HG03139 (cell line): ENCODE data around the gene SIRPD.

Source experiments
- ATAC-seq: cut with Tn5 transposase; IDR thresholded peaks from one replicate; pipeline ENCODE4 v1.9.1; 2021; ENCODE audit not compliant: unreplicated experiment

The SIRPD gene

DNA sequence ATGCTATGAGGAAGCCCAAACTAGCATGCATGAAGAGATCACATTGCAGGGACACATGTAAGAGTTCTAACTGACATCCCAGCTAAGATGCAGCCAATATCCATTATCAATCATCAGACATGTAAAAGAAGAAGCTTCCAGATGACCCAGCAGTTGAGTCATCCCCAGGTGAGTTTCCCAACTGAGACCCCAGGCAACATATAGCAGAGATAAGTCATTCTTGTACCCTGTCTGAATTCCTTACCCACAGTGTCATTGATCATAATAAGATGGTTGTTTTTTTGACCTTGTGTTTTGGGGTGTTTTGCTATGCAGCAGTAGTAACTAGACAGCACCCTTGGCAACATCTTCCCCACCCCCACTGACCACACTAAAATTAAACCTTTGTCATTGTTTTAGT is 18.9 kb downstream of the SIRPD start:
- no peak for ATAC-seq

DNA sequence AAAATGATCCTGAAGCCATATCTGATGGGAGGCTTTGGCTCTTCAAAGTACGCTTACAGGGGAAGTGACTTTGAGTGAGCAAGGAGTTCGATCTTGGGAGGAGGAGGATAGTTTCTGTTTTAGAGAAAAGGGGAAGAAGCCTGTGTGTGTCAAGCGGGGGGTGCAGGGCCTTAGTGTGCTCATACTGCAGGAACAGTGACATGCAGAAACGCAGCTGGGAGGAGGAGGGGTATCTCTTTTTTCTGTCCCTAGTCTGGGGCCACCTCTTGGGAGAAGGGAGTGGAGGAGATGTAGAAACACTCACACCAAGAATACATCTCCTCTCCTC is 19.8 kb downstream of the SIRPD start:
- no peak for ATAC-seq

DNA sequence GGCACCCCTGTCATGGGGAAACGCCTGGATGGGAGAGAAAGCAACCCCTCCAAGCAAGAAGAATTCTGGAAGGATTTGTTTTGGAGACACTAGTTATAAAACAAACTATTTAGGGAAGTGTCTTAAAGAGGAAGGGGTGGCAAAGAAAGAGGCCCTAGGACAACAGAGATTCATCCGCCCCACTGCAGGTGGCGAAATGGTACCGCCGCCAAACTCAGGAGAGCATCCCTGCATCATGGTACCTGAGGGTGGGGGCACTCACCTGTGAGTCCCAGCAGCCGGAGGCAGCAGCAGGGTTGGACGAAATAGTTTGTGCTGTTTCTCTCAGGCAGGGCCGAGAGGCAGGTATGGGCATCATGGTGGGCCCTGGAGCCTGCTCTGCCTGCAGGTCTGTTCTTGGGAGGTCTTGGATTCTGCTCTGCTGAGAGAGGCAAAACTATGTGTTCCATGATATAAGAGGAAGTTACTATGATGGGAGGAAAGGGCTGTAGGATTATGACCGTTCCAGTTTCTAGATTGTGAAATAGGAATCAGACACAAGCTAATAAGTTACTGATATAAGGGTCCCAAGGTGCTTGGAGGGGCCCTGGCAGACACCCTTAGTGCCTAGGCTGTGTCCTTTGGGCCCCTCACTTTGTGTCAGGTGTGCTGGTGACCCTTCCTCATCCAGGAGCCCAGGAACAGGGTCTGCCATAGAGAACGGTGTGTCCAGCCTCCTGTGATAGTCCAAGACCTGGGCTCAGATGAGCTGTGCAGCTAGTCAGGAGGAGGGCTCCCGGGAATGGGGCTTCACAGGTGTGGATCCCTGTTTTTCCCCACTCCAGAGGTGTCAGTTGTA is 20.4 kb downstream of the SIRPD start:
- ATAC-seq, result no peak

DNA sequence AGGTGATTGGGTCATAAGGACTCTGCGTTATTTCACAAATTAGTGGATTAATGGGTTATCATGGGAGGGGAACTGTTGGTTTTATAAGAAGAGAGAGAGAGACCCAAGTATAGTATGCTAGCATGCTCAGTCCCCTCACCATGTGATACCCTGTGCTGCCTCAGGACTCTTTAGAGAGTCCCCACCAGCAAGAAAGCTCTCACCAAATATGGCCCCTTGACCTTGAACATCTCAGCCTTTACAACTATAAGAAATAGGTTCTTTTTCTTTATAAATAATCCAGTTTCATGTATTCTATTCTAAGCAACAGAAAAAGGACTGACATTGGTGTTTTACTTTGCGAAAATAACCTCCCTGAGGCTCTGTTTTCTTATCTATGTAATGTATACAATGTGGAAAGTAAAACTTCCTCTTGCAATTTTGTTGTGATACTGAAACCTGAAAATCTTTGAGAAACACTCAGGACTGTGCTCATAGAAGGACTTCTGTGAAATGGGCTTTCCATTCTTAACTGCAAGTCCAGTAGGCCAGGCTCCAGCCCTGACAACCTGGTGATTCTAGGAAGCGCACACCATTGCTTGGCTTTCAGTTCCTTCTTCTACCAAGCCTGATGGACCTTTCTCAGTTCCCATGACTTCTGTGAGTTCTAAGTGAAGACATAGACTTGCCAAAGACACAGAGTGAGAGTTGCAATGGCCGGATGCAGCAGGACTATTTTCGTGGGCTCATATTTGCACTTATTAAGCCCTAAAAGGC is 21.9 kb downstream of the SIRPD start:
- peak; percentile 86 for ATAC-seq

DNA sequence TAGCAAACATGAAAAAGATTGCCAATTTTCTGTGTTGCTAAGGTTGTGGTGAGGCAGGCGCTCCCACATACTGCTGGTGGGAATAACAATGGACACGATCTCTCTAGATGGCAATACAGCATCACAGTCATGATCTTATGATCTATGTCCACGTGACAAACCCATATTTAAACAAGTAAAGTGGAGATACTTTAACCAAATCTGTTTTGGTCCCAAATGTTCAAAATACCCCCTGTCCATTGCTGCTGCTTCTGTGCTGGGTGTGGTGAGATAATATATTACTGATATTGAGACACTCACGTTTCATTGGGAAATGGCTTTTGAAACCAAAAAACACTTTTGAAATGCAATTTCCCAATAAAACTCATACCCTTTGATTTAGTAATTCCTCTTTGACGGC is 23.0 kb downstream of the SIRPD start:
- ATAC-seq, result no peak

DNA sequence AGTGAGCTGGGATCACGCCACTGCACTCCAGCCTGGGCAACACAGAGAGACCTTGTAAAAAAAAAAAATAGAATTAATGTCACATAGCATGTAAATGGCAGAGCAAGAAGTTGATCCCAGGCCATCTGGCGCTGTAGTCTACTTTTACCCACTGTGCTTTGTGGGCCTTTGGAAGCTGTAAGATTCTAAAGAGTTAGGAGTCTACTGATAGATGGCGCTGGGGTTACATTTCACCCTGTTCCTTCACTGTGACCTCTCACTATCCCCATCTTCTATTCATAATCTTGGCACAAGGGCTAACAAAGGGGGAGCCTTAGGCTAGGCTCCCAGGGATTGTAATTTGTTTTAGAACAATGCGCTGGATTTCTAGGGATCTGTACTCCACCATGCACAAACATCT is 24.4 kb downstream of the SIRPD start:
- ATAC-seq, result no peak

DNA sequence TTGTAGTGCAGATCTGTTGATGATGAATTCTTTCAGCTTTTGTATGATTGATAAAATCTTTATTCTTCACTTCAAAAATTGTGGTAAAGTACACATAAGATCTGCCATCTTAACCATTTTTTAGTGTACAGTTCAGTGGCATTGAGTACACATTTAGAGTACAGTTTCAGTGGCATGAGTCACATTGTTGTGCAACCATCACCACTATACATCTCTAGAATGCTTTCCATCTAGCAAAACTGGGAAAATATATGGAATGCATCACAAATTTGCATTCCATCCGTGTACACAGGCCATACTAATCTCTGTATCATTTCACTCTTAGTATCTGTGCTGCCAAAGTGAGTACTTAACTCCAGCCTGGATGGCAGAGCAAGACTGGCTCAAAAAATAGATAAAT is 28.7 kb downstream of the SIRPD start:
- ATAC-seq, result no peak

DNA sequence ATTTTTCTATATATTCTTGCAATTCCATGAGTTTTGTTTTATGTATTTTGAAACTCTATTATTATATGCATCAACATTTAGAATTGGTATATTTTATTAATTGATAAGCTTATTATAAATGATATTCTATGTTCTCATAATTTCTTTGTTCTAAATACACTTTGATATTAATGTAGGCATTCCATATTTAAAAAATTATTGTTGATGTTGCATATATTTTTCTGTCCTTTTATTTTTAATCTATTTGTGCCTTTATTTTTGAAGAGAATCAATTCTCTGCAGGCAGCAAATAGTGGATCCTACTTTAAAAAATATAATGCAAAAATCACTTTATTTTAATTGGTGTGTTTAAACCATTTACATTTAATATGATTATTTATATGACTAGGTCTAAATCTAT is 29.6 kb downstream of the SIRPD start:
- ATAC-seq, result no peak

DNA sequence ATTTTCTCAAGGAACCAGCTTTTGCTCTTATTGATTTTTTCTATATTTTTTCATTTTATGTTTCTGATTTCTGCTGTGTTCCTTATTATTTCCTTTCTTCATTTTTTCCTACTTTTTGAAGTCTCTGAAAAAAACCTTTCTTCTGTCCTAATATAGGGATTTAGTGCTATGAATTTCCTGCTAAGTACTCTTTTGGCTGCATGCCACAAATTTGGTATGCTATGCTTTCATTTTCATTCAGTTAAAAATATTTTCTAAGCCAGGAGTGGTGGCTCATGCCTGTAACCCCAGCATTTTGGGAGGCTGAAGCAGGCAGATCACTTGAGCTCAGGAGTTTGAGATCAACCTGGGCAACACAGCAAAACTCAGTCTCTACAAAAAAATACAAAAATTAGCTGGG is 30.6 kb downstream of the SIRPD start:
- no peak for ATAC-seq

DNA sequence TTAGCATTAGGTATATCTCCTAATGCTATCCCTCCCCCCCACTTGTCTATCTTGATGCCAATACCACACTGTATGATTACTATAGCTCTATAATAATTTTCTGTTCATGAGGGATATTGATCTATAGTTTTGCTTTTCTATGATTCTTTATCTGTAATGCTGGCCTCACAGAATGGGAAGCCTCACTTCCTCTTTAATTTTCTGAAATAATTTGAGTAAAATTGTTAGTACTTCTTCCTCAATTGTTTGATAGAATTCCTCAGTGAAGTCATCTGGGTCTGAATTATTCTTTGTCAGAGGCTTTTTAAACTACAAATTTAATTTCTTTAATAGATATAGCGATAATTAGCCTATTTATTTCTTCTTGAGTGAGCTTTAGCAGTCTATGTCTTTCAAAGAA is 31.2 kb downstream of the SIRPD start:
- no peak for ATAC-seq

DNA sequence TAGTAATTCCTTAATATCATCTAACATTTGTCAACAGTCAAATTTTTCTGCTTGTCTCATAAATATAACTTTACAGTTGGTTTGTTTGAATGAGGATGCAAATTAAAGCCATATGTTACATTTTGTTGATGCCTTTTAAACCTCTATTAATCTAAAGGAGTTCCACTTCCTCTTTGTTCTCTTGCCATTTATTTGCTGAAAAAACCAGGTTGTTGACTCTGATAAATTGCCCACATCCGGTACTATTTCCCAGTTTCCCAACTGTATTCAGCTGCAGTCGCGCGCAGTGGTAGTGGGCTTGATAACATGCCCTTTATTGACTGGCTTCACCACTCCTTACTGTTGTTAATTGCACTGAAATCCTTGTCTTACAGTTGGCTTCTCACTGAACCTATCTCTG is 33.5 kb downstream of the SIRPD start:
- ATAC-seq, result no peak

DNA sequence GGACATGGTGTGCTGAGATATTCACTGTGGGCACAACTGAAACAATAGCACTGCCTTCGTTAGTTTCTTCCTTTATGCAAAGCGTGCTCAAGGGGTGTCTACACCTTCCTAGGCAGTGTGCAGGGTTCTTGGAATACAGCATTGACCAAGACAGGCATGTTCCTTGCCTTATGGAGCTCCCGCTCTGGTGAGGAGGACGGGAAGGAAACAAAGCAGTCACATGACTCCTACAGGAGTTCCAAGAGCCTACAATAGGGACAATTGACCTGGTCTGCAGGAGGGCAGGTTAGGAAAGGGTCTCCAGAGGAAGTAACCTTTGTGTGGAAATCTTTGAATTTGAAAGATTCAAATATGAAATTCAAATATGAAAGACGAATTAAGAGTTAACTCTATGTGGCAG is 40.5 kb downstream of the SIRPD start:
- no peak for ATAC-seq

DNA sequence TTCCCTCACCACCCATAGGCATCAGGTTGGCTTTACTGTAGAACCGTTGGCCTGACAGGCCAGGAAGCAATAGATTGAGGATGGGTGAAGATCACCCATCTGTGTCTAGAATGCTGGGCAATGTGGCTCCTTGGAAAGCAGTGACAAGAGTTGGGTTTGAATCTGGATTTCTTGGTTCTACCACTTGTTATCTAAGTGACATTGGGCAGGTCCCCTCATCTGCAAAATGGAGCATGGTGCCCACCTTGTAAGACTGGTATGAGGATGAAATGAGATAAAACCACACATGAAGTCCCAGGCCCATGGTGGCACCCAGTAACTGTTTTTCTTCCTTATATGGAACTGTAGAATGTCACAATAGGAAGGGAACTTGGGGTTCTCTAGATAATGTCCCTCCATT is 43.7 kb downstream of the SIRPD start:
- no peak for ATAC-seq

DNA sequence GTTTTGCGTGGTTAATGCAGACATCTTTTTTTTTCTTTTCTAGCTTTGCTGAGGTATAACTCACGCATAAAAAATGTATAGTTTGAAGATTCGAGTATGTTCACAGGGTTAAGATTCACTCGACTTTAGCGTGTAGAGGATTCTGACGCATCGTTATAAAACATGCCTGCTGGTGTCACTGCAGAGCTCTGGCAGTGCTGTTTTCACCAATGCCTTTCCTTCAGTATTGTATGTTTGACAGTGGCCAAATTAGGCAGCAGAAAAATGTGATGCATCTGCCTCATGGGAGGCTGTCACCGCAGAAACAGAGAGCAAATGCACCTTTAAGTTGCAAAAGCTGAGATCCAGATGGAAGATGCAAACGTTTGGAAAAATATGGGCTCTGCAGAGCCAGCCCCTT is 48.3 kb downstream of the SIRPD start:
- no peak for ATAC-seq

DNA sequence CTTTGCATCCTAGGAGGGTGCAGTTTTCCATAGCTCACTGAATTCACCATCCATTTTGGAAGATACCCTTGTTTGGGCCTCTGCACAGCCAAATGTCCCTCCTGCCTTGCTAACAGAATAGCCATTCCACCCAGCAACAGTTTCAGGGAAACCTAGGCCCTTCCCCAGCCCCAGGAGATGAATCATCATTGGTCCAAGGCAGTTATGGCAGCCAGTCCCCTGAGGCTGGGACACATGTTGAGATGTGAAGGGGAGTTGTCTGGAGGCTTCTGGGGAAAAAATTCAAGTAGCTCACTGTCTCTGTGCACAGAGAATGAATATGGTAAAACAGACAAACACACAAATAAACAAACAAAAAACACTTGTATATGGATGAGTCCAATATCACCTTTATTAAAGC is 48.9 kb downstream of the SIRPD start:
- no peak for ATAC-seq

DNA sequence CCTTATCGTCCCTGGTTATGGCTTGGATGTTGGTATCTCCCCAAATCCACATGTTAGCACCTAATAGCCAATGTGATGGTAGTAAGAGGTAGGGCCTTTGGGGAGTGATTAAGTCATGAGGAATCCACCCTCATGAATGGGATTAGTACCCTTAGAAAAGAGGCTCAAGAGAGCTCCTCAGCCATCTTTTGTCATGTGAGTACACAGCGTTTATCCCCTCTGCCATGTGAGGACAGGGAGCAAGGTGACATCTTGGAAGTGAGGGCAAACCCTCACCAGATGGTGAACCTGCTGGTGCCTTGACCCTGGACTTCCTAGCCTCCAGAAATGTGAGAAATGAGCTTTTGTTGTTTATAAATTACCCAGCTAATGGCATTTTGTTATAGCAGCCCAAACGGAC is 50.2 kb downstream of the SIRPD start:
- ATAC-seq, result no peak

DNA sequence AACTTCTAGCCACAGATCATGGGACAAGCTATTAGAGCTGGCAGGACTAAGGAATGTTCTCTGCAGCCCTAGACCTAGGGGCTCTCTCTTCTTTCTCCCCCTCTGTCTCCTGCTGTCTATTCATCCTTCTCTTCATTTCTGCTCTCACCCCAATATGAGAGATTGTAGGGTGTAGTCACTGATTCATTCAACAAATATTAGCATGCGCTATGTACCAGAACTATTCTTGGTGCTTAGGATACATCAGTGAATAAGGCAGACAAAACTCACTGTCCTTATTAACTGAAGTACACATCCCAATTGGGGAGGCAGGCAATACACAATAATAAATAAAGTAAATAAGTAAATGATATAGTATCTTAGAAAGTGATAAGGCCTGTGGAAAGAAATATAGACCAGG is 51.6 kb downstream of the SIRPD start:
- ATAC-seq, result no peak

DNA sequence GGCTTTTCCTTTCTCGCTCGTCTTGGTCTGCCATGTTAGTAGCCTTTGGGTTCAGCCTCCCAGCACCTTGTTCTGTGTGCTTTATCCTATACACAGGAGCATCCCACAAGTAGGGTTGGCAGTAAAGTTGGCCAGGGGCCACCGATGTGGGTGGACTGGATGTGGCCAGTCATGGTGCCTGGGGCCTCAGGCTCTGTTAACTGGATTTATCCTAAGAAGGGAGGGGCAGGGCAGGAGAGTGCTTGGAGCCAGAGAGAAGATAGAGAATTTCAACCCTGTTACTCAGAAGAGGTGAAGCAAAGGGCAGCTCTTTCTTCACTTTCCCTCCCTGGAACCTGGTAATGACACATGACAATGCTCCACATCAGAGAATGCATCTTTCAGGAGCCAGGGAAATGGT is 52.1 kb downstream of the SIRPD start:
- no peak for ATAC-seq

DNA sequence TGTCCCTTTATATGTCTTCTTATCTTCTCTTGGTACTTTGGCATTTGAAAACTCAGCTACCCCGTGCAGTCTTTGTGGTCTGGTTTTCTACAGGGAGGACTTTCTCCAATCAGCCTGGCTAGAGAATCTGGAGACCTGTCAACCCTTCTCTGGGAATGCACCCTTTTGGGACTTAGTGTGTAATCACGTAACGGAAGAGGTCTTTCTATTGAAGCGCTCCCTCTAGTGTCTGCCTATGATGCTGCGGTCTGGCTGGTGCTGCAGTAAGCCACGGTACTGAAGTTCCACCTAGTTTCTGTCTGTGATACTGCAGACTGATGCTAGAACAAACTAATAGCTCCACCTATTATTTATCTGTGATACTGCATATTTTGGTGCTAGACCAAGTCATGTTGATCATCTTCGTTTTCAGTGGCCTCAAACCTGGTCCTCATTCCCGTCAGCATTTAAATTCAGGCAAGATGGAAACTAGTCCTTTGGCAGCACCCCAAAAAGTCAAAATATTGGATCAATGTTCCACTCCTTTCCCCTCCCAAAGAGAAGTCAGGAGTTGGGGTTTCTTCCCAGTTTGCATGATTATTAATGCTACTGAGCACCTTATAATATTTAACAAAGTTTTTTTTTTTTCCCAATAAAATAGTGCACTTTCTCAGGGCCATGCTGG is 53.8 kb downstream of the SIRPD start:
- peak; percentile 90 for ATAC-seq

DNA sequence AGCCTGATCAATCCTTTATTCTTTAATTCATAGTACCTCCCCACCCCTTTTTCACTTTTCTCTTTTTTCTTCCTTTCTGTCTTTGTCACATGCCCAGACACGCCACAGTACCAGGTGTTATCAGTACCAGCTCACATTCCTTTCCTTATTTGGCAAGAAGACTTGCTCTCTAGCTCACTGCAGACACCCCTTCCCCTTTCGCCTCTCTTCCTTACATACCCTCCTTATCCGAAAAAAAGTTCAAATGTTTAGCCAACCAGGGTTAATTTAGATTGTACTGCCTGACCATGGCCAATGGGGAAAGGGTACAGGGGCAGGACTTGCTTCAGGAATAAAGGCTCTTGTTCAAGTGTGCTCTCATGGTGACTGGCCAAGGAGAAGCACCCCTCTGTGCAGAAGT is 57.0 kb downstream of the SIRPD start:
- ATAC-seq, result no peak

DNA sequence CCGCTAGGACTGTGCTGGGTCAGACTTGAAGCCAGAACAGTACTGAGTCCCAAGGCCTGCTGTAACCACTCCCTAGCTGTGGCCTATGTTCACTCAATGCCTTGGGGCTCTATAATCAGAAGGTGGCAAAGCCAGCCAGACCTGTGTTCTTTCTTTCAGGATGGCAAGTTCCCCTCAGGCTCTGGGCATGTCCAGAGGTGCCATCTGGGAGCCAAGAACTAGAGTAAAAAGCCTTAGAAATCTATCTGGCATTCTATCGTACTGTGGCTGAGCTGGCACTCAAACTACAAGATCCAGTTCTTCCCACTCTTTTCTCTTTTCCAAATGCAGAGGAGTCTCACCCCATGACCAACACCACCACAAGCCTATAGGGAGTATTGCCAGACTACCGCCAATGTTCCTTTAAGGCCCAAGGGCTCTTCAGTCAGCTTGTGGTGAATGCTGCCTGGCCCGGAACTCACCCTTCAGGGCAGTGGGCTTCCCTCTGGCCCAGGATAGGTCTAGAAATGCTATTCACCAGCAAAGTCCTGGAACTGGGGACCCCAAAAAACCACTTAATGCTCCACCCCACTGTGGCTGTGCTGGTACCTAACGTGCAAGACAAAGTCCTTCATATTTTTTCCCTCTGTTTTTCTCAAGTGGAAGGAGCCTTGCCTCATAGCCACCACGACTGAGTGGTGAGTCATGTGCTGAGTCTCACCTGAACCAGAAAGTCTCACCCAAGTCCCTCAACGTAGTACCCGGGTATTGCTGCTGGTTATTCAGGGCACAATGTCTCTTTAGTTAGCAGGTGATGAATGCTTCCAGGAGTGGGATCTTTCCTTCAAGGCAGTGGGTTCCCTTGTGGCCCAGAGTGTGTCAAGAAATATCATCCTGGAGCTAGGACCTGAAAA is 57.7 kb downstream of the SIRPD start:
- ATAC-seq, result no peak
